ENCODE data around the gene HTR3D. TPM values are rescaled to one million over a fixed set of nuclear protein-coding genes. Genes with fewer than 3 reads are reported as not detected.
A peak's percentile ranks its signal among the peaks of the same experiment; 100 is the strongest.

HTR3D gene
- total and polyA plus RNA-seq, 9 of the 15 experiments (the other 6 are each of a cell fraction or from before 2014, with no cell fraction given), result not detected

DNA sequence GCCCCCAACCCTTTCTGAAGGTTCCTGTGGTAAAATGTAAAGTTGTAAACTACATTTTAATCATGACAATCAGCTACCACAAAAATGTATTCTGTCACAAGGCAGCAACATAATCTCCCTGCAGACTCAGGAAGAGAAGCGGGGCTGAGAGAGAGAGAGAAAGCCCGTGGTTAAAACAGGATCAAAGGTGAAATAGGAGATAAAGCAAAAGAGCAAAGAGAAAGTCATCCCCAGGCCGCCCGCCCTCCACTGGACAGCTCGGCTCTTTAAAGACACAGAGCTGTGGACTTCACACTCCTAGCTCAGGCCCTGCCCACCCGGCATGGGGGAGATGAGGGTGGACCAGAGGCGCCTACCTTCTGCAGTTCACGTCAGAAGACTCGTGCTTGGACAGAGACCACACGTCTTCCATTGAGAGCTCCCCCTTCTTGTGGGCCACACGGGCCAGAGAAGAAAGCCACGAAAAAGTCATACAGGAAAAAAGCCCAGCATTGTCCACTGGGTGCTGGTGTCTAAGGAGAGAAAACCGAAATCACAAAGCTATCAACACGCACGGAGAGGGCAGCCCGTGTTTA, 43.2 kb upstream of the HTR3D start (continued):
- TF ChIP-seq NCOA1 (IDR thresholded peaks at IDR 0.05; ENCODE audit: low read depth) (peak; percentile 71; the same call in 1 of the 2 replicates), FOS (IDR thresholded peaks at IDR 0.05; ENCODE audit: extremely low read depth, insufficient read length) (no peak), ZNF696 (CRISPR knock-in tag; conservative IDR thresholded peaks at IDR 0.05) (no peak), FOXA3 (CRISPR knock-in tag; conservative IDR thresholded peaks at IDR 0.05 in 1 of 2, IDR thresholded peaks at IDR 0.05 in 1 of 2) (peak in 1 of 2 experiments; percentile 63; a peak in 1 of 4 replicates), RHOXF2B (CRISPR knock-in tag; conservative IDR thresholded peaks at IDR 0.05) (no peak), TEAD1 (CRISPR knock-in tag; IDR thresholded peaks at IDR 0.05) (peak; percentile 83 to 97), STAT5A (IDR thresholded peaks at IDR 0.05; ENCODE audit: borderline replicate concordance, low read length) (peak; percentile 46; the same call in 1 of the 2 replicates), HMG20B (CRISPR knock-in tag; IDR thresholded peaks at IDR 0.05) (no peak)
- TF ChIP-seq, protein P1, sequence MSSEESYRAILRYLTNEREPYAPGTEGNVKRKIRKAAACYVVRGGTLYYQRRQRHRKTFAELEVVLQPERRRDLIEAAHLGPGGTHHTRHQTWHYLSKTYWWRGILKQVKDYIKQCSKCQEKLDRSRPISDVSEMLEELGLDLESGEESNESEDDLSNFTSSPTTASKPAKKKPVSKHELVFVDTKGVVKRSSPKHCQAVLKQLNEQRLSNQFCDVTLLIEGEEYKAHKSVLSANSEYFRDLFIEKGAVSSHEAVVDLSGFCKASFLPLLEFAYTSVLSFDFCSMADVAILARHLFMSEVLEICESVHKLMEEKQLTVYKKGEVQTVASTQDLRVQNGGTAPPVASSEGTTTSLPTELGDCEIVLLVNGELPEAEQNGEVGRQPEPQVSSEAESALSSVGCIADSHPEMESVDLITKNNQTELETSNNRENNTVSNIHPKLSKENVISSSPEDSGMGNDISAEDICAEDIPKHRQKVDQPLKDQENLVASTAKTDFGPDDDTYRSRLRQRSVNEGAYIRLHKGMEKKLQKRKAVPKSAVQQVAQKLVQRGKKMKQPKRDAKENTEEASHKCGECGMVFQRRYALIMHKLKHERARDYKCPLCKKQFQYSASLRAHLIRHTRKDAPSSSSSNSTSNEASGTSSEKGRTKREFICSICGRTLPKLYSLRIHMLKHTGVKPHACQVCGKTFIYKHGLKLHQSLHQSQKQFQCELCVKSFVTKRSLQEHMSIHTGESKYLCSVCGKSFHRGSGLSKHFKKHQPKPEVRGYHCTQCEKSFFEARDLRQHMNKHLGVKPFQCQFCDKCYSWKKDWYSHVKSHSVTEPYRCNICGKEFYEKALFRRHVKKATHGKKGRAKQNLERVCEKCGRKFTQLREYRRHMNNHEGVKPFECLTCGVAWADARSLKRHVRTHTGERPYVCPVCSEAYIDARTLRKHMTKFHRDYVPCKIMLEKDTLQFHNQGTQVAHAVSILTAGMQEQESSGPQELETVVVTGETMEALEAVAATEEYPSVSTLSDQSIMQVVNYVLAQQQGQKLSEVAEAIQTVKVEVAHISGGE (CRISPR knock-in tag; IDR thresholded peaks at IDR 0.05), result peak in 1 of 3 experiments; percentile 72; a peak in 2 of 6 replicates
- TF ChIP-seq, protein P2, sequence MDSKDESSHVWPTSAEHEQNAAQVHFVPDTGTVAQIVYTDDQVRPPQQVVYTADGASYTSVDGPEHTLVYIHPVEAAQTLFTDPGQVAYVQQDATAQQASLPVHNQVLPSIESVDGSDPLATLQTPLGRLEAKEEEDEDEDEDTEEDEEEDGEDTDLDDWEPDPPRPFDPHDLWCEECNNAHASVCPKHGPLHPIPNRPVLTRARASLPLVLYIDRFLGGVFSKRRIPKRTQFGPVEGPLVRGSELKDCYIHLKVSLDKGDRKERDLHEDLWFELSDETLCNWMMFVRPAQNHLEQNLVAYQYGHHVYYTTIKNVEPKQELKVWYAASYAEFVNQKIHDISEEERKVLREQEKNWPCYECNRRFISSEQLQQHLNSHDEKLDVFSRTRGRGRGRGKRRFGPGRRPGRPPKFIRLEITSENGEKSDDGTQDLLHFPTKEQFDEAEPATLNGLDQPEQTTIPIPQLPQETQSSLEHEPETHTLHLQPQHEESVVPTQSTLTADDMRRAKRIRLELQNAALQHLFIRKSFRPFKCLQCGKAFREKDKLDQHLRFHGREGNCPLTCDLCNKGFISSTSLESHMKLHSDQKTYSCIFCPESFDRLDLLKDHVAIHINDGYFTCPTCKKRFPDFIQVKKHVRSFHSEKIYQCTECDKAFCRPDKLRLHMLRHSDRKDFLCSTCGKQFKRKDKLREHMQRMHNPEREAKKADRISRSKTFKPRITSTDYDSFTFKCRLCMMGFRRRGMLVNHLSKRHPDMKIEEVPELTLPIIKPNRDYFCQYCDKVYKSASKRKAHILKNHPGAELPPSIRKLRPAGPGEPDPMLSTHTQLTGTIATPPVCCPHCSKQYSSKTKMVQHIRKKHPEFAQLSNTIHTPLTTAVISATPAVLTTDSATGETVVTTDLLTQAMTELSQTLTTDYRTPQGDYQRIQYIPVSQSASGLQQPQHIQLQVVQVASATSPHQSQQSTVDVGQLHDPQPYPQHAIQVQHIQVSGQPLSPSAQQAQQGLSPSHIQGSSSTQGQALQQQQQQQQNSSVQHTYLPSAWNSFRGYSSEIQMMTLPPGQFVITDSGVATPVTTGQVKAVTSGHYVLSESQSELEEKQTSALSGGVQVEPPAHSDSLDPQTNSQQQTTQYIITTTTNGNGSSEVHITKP (IDR thresholded peaks at IDR 0.05; ENCODE audit: partially characterized antibody), result peak; percentile 27
- TF ChIP-seq, protein P3, sequence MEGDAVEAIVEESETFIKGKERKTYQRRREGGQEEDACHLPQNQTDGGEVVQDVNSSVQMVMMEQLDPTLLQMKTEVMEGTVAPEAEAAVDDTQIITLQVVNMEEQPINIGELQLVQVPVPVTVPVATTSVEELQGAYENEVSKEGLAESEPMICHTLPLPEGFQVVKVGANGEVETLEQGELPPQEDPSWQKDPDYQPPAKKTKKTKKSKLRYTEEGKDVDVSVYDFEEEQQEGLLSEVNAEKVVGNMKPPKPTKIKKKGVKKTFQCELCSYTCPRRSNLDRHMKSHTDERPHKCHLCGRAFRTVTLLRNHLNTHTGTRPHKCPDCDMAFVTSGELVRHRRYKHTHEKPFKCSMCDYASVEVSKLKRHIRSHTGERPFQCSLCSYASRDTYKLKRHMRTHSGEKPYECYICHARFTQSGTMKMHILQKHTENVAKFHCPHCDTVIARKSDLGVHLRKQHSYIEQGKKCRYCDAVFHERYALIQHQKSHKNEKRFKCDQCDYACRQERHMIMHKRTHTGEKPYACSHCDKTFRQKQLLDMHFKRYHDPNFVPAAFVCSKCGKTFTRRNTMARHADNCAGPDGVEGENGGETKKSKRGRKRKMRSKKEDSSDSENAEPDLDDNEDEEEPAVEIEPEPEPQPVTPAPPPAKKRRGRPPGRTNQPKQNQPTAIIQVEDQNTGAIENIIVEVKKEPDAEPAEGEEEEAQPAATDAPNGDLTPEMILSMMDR (IDR thresholded peaks at IDR 0.05 in 2 of 3, conservative IDR thresholded peaks at IDR 0.05 in 1 of 3; ENCODE audit: insufficient read depth in 2 of 3, low read depth in 1 of 3, low read length in 3 of 3), result peak in 2 of 3 experiments; percentile 11 to 21; a peak in 1 of 6 replicates
- TF ChIP-seq, protein P4, sequence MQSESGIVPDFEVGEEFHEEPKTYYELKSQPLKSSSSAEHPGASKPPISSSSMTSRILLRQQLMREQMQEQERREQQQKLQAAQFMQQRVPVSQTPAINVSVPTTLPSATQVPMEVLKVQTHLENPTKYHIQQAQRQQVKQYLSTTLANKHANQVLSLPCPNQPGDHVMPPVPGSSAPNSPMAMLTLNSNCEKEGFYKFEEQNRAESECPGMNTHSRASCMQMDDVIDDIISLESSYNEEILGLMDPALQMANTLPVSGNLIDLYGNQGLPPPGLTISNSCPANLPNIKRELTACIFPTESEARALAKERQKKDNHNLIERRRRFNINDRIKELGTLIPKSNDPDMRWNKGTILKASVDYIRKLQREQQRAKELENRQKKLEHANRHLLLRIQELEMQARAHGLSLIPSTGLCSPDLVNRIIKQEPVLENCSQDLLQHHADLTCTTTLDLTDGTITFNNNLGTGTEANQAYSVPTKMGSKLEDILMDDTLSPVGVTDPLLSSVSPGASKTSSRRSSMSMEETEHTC (IDR thresholded peaks at IDR 0.05), result peak; percentile 72; the same call in 1 of the 2 replicates
- TF ChIP-seq, protein P5, sequence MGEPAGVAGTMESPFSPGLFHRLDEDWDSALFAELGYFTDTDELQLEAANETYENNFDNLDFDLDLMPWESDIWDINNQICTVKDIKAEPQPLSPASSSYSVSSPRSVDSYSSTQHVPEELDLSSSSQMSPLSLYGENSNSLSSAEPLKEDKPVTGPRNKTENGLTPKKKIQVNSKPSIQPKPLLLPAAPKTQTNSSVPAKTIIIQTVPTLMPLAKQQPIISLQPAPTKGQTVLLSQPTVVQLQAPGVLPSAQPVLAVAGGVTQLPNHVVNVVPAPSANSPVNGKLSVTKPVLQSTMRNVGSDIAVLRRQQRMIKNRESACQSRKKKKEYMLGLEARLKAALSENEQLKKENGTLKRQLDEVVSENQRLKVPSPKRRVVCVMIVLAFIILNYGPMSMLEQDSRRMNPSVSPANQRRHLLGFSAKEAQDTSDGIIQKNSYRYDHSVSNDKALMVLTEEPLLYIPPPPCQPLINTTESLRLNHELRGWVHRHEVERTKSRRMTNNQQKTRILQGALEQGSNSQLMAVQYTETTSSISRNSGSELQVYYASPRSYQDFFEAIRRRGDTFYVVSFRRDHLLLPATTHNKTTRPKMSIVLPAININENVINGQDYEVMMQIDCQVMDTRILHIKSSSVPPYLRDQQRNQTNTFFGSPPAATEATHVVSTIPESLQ (CRISPR knock-in tag; IDR thresholded peaks at IDR 0.05), result no peak
